ENCODE measurements around the gene FUCA2.

The FUCA2 gene

GRCh38 chr6:143510991-143511891 lies at the start of gene FUCA2:
Gene FUCA2, minus strand, starts transcription at chr6:143511720. Its CDS starts 86 bp downstream, at chr6:143511634.
- H3K9ac ChIP-seq (ENCODE audit: low read depth, low read length) = no peak within 1 kb of the TSS
- H3K36me3 ChIP-seq (ENCODE audit: insufficient read depth, low read length) = no peaks in the 10 kb centered on the region
- peaks cover 7% of the 10 kb centered on the region for H3K27me3 ChIP-seq (ENCODE audit: insufficient read depth, low read length, poor library complexity)
- no peak for ATAC-seq (ENCODE audit: insufficient read depth, low read depth)
- H3K9me3 ChIP-seq (ENCODE audit: insufficient read depth, low read length, severe bottlenecking) = no peaks in the 10 kb centered on the region
- H3K79me2 ChIP-seq (ENCODE audit: insufficient read depth, low read length) = no peaks in the 10 kb centered on the region
- TF ChIP-seq CTCF (IDR thresholded peaks at IDR 0.05; ENCODE audit: borderline replicate concordance, extremely low read depth, low read length, poor library complexity, severe bottlenecking) (no peak), EZH2 (IDR thresholded peaks at IDR 0.05; ENCODE audit: borderline replicate concordance, low read depth, low read length, severe bottlenecking) (no peak)
- H3K4me1 ChIP-seq (ENCODE audit: insufficient read depth, low read length) = no peaks in the 10 kb centered on the region
- H2AFZ ChIP-seq (ENCODE audit: low read depth, low read length) = no peak within 1 kb of the TSS
- no peak within 1 kb of the TSS for H3K4me3 ChIP-seq (ENCODE audit: low read depth in 1 of 2, low read length in 2 of 2)
- no peak for DNase-seq
- H3K4me2 ChIP-seq (ENCODE audit: insufficient read depth, low read length) = no peak within 1 kb of the TSS
- no peaks in the 10 kb centered on the region for H4K20me1 ChIP-seq (ENCODE audit: insufficient read depth, low read length)
- H3K27ac ChIP-seq (ENCODE audit: low read length) = no peak within 1 kb of the TSS

- no peak overlapping the region for H2AFZ ChIP-seq (ENCODE audit: low read depth, low read length)
These were observed 49.7 kb upstream of the FUCA2 start for GRCh38 chr6:143561105-143561704.

GRCh38 chr6:143559051-143559660 lies 47.6 kb upstream of the FUCA2 start:
- no peak overlapping the region for H3K27ac ChIP-seq (ENCODE audit: low read length)
- H3K4me3 ChIP-seq (ENCODE audit: low read depth in 1 of 2, low read length in 2 of 2) = no peak overlapping the region
- H3K36me3 ChIP-seq (ENCODE audit: insufficient read depth, low read length) = no peaks in the 10 kb centered on the region
- no peak overlapping the region for H2AFZ ChIP-seq (ENCODE audit: low read depth, low read length)
- TF ChIP-seq CTCF (IDR thresholded peaks at IDR 0.05; ENCODE audit: borderline replicate concordance, extremely low read depth, low read length, poor library complexity, severe bottlenecking) (no peak), EZH2 (IDR thresholded peaks at IDR 0.05; ENCODE audit: borderline replicate concordance, low read depth, low read length, severe bottlenecking) (no peak)
- ATAC-seq (ENCODE audit: insufficient read depth, low read depth) (no peak), DNase-seq (no peak)
- no peaks in the 10 kb centered on the region for H3K27me3 ChIP-seq (ENCODE audit: insufficient read depth, low read length, poor library complexity)
- H3K4me2 ChIP-seq (ENCODE audit: insufficient read depth, low read length) = no peak overlapping the region
- no peaks in the 10 kb centered on the region for H3K79me2 ChIP-seq (ENCODE audit: insufficient read depth, low read length)
- H3K9me3 ChIP-seq (ENCODE audit: insufficient read depth, low read length, severe bottlenecking) = no peaks in the 10 kb centered on the region
- no peaks in the 10 kb centered on the region for H4K20me1 ChIP-seq (ENCODE audit: insufficient read depth, low read length)
- H3K4me1 ChIP-seq (ENCODE audit: insufficient read depth, low read length) = no peaks in the 10 kb centered on the region
- no peak overlapping the region for H3K9ac ChIP-seq (ENCODE audit: low read depth, low read length)

More at GRCh38 chr6:143561105-143561704, 49.7 kb upstream of the FUCA2 start:
- Histone ChIP-seq H3K79me2 (ENCODE audit: insufficient read depth, low read length) (no peaks in the 10 kb centered on the region), H3K4me1 (ENCODE audit: insufficient read depth, low read length) (no peaks in the 10 kb centered on the region), H3K4me2 (ENCODE audit: insufficient read depth, low read length) (no peak overlapping the region), H3K9me3 (ENCODE audit: insufficient read depth, low read length, severe bottlenecking) (no peaks in the 10 kb centered on the region), H3K36me3 (ENCODE audit: insufficient read depth, low read length) (no peaks in the 10 kb centered on the region), H4K20me1 (ENCODE audit: insufficient read depth, low read length) (no peaks in the 10 kb centered on the region), H3K4me3 (ENCODE audit: low read depth in 1 of 2, low read length in 2 of 2) (no peak overlapping the region), H3K27ac (ENCODE audit: low read length) (no peak overlapping the region), H3K9ac (ENCODE audit: low read depth, low read length) (no peak overlapping the region), H3K27me3 (ENCODE audit: insufficient read depth, low read length, poor library complexity) (no peaks in the 10 kb centered on the region)
- no peak for ATAC-seq (ENCODE audit: insufficient read depth, low read depth)
- TF ChIP-seq CTCF (IDR thresholded peaks at IDR 0.05; ENCODE audit: borderline replicate concordance, extremely low read depth, low read length, poor library complexity, severe bottlenecking) (no peak), EZH2 (IDR thresholded peaks at IDR 0.05; ENCODE audit: borderline replicate concordance, low read depth, low read length, severe bottlenecking) (no peak)
- DNase-seq = no peak
